ENCODE data around the gene NEB. TPM values are rescaled to one million over a fixed set of nuclear protein-coding genes. Genes with fewer than 3 reads are reported as not detected.

NEB gene
- total and polyA plus RNA-seq, 2 experiments from 2014 or later, result 0.40 to 1.2 TPM

- Histone ChIP-seq H3K27ac (no peak overlapping the region), H3K36me3 (no peaks in the 10 kb centered on the region), H3K4me1 (ENCODE audit: low read depth) (peaks cover 14% of the 10 kb centered on the region), H3K4me3 (no peak overlapping the region), H3K9me3 (ENCODE audit: low read depth) (no peaks in the 10 kb centered on the region), H3K27me3 (no peaks in the 10 kb centered on the region)
- peak; percentile 12 to 31 for DNase-seq (ENCODE audit: low read depth in 1 of 2, low spot score in 1 of 2)
- no peak for TF ChIP-seq CTCF (IDR thresholded peaks at IDR 0.05; ENCODE audit: low read depth, low read length)
Measured at GRCh38 chr2:151669585-151670081, 64.6 kb downstream of the NEB start.

GRCh38 chr2:151668737-151669136 lies 65.5 kb downstream of the NEB start:
- Histone ChIP-seq H3K4me3 (no peak overlapping the region), H3K27ac (no peak overlapping the region), H3K9me3 (ENCODE audit: low read depth) (no peaks in the 10 kb centered on the region), H3K4me1 (ENCODE audit: low read depth) (peaks cover 14% of the 10 kb centered on the region), H3K27me3 (no peaks in the 10 kb centered on the region), H3K36me3 (no peaks in the 10 kb centered on the region)
- no peak for DNase-seq (ENCODE audit: low read depth in 1 of 2, low spot score in 1 of 2)
- TF ChIP-seq CTCF (IDR thresholded peaks at IDR 0.05; ENCODE audit: low read depth, low read length), result no peak

- Histone ChIP-seq H3K4me1 (ENCODE audit: low read depth) (peaks cover 14% of the 10 kb centered on the region), H3K4me3 (no peak overlapping the region), H3K27ac (no peak overlapping the region), H3K9me3 (ENCODE audit: low read depth) (no peaks in the 10 kb centered on the region), H3K27me3 (no peaks in the 10 kb centered on the region), H3K36me3 (no peaks in the 10 kb centered on the region)
- DNase-seq (ENCODE audit: low read depth in 1 of 2, low spot score in 1 of 2), result no peak
- TF ChIP-seq CTCF (IDR thresholded peaks at IDR 0.05; ENCODE audit: low read depth, low read length), result no peak
Measured at GRCh38 chr2:151665959-151666358, 68.3 kb downstream of the NEB start.

- no peak for DNase-seq (ENCODE audit: low read depth in 1 of 2, low spot score in 1 of 2)
- no peaks in the 10 kb centered on the region for H3K36me3 ChIP-seq
- H3K27me3 ChIP-seq, result no peaks in the 10 kb centered on the region
- no peaks in the 10 kb centered on the region for H3K9me3 ChIP-seq (ENCODE audit: low read depth)
- no peak overlapping the region for H3K27ac ChIP-seq
- TF ChIP-seq CTCF (IDR thresholded peaks at IDR 0.05; ENCODE audit: low read depth, low read length), result no peak
- H3K4me1 ChIP-seq (ENCODE audit: low read depth), result peaks cover 2% of the 10 kb centered on the region
- H3K4me3 ChIP-seq, result no peak overlapping the region
Measured at GRCh38 chr2:151664520-151664919, 69.8 kb downstream of the NEB start.

GRCh38 chr2:151661625-151662024 lies 72.7 kb downstream of the NEB start:
- Histone ChIP-seq H3K36me3 (no peaks in the 10 kb centered on the region), H3K4me3 (no peak overlapping the region), H3K9me3 (ENCODE audit: low read depth) (no peaks in the 10 kb centered on the region), H3K27ac (no peak overlapping the region), H3K4me1 (ENCODE audit: low read depth) (no peaks in the 10 kb centered on the region), H3K27me3 (no peaks in the 10 kb centered on the region)
- DNase-seq (ENCODE audit: low read depth in 1 of 2, low spot score in 1 of 2), result no peak
- no peak for TF ChIP-seq CTCF (IDR thresholded peaks at IDR 0.05; ENCODE audit: low read depth, low read length)

GRCh38 chr2:151658081-151658480 lies 76.2 kb downstream of the NEB start:
- TF ChIP-seq CTCF (IDR thresholded peaks at IDR 0.05; ENCODE audit: low read depth, low read length), result no peak
- no peak for DNase-seq (ENCODE audit: low read depth in 1 of 2, low spot score in 1 of 2)
- Histone ChIP-seq H3K36me3 (no peaks in the 10 kb centered on the region), H3K27ac (no peak overlapping the region), H3K27me3 (no peaks in the 10 kb centered on the region), H3K4me1 (ENCODE audit: low read depth) (no peaks in the 10 kb centered on the region), H3K4me3 (no peak overlapping the region), H3K9me3 (ENCODE audit: low read depth) (no peaks in the 10 kb centered on the region)
